ENCODE results near the gene ATXN2. TPM values are rescaled to one million over a fixed set of nuclear protein-coding genes. Genes with fewer than 3 reads are reported as not detected.

ATXN2 gene
- total RNA-seq, 4 donors from 2014 or later: 50.3 to 84.3 (median 64.3) TPM

DNA sequence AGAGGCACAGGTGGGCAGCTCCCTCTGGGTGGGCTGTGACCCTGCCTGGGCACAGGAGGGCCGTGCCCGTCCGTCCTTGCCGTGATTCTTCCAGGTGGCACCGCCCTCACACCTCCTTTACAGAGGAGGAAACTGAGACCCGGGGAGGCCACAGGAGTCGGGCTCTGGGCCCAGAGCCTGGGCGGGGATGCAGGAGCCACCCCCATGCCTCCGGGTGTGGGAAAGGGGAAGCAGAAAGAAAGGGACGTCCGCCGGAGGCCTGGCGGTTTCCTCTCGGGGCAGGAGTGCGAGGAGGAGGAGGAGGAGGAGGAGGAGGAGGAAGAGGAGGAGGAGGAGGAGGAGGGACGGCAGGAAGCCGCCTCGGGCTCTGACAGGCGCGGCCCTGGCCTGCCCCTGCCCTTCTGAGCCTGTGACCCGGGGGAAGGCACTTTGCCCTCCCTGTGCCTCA is 170.4 kb downstream of the ATXN2 start:
- Histone ChIP-seq H3K9me3 (no peaks in the 10 kb centered on the region), H3K36me3 (peaks cover 0 to 7% (median 0%) of the 10 kb centered on the region in 3 donors), H3K27ac (peak overlapping the region in 3 of 4 donors; percentile 44 to 75 (median 70)), H3K4me3 (no peak overlapping the region), H3K27me3 (no peaks in the 10 kb centered on the region), H3K4me1 (peaks cover 0 to 57% (median 46%) of the 10 kb centered on the region in 4 donors)
- no peak for DNase-seq (ENCODE audit: low spot score in 2 of 2)
- WGBS, 2 donors: 41 to 42% methylated on average over 20 to 21 of the region's 21 CpGs
- TF ChIP-seq, protein P1, sequence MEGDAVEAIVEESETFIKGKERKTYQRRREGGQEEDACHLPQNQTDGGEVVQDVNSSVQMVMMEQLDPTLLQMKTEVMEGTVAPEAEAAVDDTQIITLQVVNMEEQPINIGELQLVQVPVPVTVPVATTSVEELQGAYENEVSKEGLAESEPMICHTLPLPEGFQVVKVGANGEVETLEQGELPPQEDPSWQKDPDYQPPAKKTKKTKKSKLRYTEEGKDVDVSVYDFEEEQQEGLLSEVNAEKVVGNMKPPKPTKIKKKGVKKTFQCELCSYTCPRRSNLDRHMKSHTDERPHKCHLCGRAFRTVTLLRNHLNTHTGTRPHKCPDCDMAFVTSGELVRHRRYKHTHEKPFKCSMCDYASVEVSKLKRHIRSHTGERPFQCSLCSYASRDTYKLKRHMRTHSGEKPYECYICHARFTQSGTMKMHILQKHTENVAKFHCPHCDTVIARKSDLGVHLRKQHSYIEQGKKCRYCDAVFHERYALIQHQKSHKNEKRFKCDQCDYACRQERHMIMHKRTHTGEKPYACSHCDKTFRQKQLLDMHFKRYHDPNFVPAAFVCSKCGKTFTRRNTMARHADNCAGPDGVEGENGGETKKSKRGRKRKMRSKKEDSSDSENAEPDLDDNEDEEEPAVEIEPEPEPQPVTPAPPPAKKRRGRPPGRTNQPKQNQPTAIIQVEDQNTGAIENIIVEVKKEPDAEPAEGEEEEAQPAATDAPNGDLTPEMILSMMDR (IDR thresholded peaks at IDR 0.05): no peak
- TF ChIP-seq EP300 (IDR thresholded peaks at IDR 0.05): no peak
- TF ChIP-seq POLR2A (IDR thresholded peaks at IDR 0.05): no peak

DNA sequence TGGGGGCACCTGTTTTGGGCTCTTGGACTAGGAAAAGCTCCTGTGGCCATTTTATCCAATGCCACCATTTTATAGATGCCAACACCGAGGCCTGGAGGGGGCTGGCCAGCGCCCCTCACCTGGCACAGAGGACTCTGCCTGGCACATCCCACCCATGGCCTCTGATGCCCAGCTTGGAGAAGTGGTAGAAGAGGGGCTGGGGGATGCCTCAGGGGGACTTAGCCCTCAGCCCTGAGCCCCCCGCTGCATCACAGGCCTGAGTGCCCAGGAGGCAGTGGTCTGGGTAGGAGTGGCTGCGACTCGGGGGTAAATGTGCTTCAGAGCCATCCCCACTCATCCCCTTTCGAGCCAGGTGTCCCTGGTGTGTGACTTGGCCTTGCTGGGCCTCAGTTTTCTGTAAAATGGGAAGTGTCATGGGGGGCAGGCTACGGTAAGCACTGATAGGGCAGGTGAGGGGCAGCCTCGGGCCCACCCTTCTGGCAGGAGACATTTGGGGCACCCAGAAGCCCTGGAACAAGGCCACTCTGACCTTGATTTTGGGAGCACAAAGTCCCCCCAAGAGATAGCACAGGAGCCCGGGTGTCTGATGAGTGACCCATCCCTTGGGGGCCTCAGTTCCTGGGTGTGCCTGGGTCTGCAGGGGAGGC is 170.9 kb downstream of the ATXN2 start:
- Histone ChIP-seq H3K4me3 (no peak overlapping the region), H3K27ac (peak overlapping the region in 3 of 4 donors; percentile 44 to 70 (median 54)), H3K36me3 (peaks cover 0 to 7% (median 0%) of the 10 kb centered on the region in 3 donors), H3K9me3 (no peaks in the 10 kb centered on the region), H3K4me1 (peaks cover 0 to 55% (median 43%) of the 10 kb centered on the region in 4 donors), H3K27me3 (no peaks in the 10 kb centered on the region)
- no peak for TF ChIP-seq EP300 (IDR thresholded peaks at IDR 0.05)
- no peak for TF ChIP-seq POLR2A (IDR thresholded peaks at IDR 0.05)
- TF ChIP-seq, protein P1 (IDR thresholded peaks at IDR 0.05): no peak
- WGBS, 2 donors: 78% methylated on average over 9 of the region's 9 CpGs
- no peak for DNase-seq (ENCODE audit: low spot score in 2 of 2)

DNA sequence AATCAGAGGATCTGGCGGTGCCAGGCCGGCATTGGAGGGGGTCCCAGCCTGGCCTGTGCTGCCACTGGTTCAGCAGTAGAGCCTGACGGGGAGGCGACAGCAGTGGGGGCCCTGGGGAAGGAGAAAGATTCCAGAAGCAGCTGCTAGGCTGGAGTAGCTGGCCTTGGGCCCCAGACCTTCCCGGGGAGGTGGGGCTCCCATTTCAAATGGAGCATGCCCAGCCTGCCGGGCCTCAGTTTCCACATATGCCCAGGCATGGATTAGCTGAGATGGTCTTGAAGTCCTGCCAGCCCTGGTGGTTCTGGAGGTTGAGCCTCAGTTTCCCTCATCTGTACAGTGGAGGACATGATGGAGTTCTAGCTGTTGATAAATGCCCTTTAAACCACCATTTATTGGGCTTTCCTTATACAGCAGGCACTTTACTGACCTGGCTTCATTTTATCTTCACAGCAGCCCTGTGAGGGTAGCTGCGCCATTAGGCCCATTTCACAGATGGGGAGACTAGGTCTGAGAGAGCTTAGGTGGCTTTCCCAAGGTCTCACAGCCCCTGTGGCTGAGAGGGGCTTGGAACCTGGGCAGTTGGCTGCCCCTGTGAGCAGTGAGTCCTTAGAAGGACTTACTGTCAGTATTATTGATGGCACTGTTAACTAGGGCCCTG is 171.6 kb downstream of the ATXN2 start:
- peaks cover 0 to 50% (median 43%) of the 10 kb centered on the region in 4 donors for H3K4me1 ChIP-seq
- no peak overlapping the region for H3K4me3 ChIP-seq
- TF ChIP-seq EP300 (IDR thresholded peaks at IDR 0.05): no peak
- TF ChIP-seq, protein P1 (IDR thresholded peaks at IDR 0.05): no peak
- TF ChIP-seq POLR2A (IDR thresholded peaks at IDR 0.05): no peak
- WGBS, 2 donors: 90 to 94% methylated on average over 7 of the region's 7 CpGs
- H3K27ac ChIP-seq: peak overlapping the region in 1 of 4 donors; percentile 70
- H3K9me3 ChIP-seq: no peaks in the 10 kb centered on the region
- DNase-seq (ENCODE audit: low spot score in 2 of 2): no peak
- peaks cover 0 to 7% (median 0%) of the 10 kb centered on the region in 3 donors for H3K36me3 ChIP-seq
- H3K27me3 ChIP-seq: no peaks in the 10 kb centered on the region

DNA sequence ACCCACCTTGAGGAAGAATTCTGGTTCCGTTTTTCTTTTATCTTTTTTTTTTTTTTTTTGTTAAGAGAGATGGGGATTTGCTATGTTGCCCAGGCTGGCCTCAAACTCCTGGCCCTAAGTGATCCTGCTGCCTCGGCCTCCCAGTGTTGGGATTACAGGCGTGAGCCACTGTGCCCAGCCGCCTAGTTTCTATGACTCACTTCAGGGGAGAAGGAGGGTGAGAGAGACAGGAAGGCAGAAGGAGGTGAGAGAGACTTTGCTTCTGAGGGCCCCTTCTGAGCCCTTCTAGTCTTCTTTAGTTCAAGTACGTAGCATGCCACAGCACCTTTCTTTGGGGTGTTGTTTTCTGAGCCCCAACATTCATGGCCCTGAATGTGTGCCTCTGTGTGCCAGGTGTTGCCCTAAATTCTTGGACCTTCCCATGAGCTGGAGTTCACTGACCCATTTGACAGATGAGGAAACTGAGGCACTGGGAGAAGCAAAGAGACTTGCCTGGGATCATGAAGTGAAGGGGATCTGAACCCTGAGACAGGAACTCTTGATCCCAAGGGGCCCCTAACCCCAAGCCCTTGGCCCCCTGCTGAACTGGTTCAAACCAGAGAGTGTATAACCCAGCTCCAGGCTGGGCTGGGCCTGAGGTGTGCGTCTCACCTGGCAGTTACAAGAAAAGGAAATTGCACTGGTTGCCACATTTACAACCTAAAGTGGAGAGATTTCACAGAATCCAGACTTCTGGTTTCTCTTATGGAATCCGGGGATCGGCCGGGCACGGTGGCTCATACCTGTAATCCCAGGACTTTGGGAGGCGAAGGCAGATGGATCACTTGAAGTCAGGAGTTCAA is 172.6 kb downstream of the ATXN2 start:
- Histone ChIP-seq H3K4me1 (peaks cover 0 to 41% (median 39%) of the 10 kb centered on the region in 4 donors), H3K27me3 (no peaks in the 10 kb centered on the region), H3K36me3 (peaks cover 0 to 11% (median 0%) of the 10 kb centered on the region in 3 donors), H3K9me3 (no peaks in the 10 kb centered on the region), H3K4me3 (no peak overlapping the region), H3K27ac (no peak overlapping the region)
- 85 to 89% methylated on average over 11 of the region's 11 CpGs for WGBS, 2 donors
- DNase-seq (ENCODE audit: low spot score in 2 of 2): no peak
- TF ChIP-seq EP300 (IDR thresholded peaks at IDR 0.05): no peak
- TF ChIP-seq POLR2A (IDR thresholded peaks at IDR 0.05): no peak
- TF ChIP-seq, protein P1 (IDR thresholded peaks at IDR 0.05): no peak
